ENCODE results near the gene PUS10. TPM values are rescaled to one million over a fixed set of nuclear protein-coding genes. Genes with fewer than 3 reads are reported as not detected.

Gene PUS10
- total RNA-seq, 1 experiment from 2014 or later, result 5.6 TPM

DNA sequence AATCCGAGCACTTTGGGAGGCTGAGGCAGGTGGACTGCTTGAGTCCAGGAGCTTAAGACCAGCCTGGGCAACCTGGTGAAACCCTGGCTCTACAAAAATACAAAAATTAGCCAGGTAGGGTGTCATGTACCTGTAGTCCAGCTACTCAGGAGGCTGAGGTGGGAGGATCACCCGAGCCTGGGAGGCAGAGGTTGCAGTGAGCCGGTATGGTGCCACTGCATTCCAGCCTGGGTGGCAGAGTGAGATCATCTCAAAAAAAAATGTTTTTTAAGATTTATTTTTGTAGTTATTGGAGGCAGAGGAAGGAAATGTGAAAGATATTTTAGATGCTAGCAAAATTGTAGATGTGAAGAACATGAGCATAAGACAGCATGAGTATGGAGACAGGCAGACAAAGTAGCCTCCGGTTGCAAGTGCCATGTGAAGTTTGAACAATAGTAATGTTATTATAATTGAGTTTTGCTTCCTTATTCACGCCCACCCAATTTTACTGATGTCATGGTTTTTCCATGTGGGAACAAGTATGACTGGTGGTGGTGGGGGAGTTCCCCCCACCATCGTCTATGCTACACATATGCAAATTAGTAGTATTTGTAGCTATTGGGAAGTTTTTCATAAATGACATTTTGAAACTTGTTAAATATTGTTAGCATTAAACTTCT, 118.7 kb downstream of the PUS10 start:
- no peaks in the 10 kb centered on the region for H3K9me2 ChIP-seq (ENCODE audit: insufficient read depth)
- no peaks in the 10 kb centered on the region for H4K20me1 ChIP-seq (ENCODE audit: insufficient read depth)
- ATAC-seq, result no peak
- peaks cover 2% of the 10 kb centered on the region in 2 experiments; a peak in 1 of 4 replicates for H3K36me3 ChIP-seq (ENCODE audit: control insufficient read depth in 1 of 2, insufficient read depth in 2 of 2, low read length in 2 of 2)
- BruUV-seq (replicated peaks), result no TSS peak
- no peaks in the 10 kb centered on the region for H3K9me3 ChIP-seq (ENCODE audit: control insufficient read depth in 1 of 2, insufficient read depth in 1 of 2, low read depth in 1 of 2, low read length in 2 of 2)
- POLR2A ChIA-PET, result interaction anchor here (0.5 kb wide), 1 partner anchor 57 kb away, joined by 3 read pairs; no protein-coding TSS in a partner anchor
- no peaks in the 10 kb centered on the region for H3K27me3 ChIP-seq (ENCODE audit: insufficient read depth, low read length)
- TF ChIP-seq EGR1 (IDR thresholded peaks at IDR 0.05; ENCODE audit: low read depth) (no peak), SIN3A (IDR thresholded peaks at IDR 0.05; ENCODE audit: low read depth) (no peak), CBX3 (IDR thresholded peaks at IDR 0.05; ENCODE audit: low read depth) (no peak), SRF (IDR thresholded peaks at IDR 0.05; ENCODE audit: low read depth) (no peak), FOSL1 (IDR thresholded peaks at IDR 0.05; ENCODE audit: low read depth) (no peak), ELF1 (IDR thresholded peaks at IDR 0.05; ENCODE audit: borderline replicate concordance, low read depth) (no peak), ZFX (IDR thresholded peaks at IDR 0.05) (no peak), EZH2 (IDR thresholded peaks at IDR 0.05) (no peak), ATF3 (IDR thresholded peaks at IDR 0.05) (no peak), SP1 (IDR thresholded peaks at IDR 0.05; ENCODE audit: low read depth) (no peak), RAD21 (IDR thresholded peaks at IDR 0.05; ENCODE audit: low read depth) (no peak), EZH2phosphoT487 (IDR thresholded peaks at IDR 0.05; ENCODE audit: borderline replicate concordance) (no peak), CEBPB (IDR thresholded peaks at IDR 0.05; ENCODE audit: low read depth) (no peak)
- TF ChIP-seq, protein P1, sequence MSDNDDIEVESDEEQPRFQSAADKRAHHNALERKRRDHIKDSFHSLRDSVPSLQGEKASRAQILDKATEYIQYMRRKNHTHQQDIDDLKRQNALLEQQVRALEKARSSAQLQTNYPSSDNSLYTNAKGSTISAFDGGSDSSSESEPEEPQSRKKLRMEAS (IDR thresholded peaks at IDR 0.05), result no peak
- no peak overlapping the region for H3K27ac ChIP-seq (ENCODE audit: low read depth, low read length)
- H3K79me2 ChIP-seq (ENCODE audit: insufficient read depth, low read length), result no peaks in the 10 kb centered on the region
- H3K9ac ChIP-seq (ENCODE audit: low read length), result no peak overlapping the region
- RAD21 ChIA-PET (ENCODE audit: low non-redundant PET in 1 of 2, low total read pairs in 2 of 2, uncharacterized antibody in 2 of 2, unreplicated experiment in 2 of 2), result no interaction called here
- CTCF ChIA-PET, result no interaction called here
- no peak overlapping the region for H3K4me2 ChIP-seq (ENCODE audit: low read length)
- H2AFZ ChIP-seq (ENCODE audit: low read depth, low read length, poor library complexity, severe bottlenecking), result no peak overlapping the region
- H3K4me1 ChIP-seq (ENCODE audit: control insufficient read depth in 1 of 2, insufficient read depth in 2 of 2, low read length in 2 of 2), result no peaks in the 10 kb centered on the region
- DNase-seq (ENCODE audit: low read depth, low spot score), result no peak
- no peak overlapping the region for H3K4me3 ChIP-seq (replicated peaks in 1 of 2; ENCODE audit: low read depth in 1 of 2, low read length in 2 of 2)
- intact Hi-C loops (cut with micrococcal nuclease), result no loop called here

Data from HCT116 (cell line).